Stimulated activated CD8-positive, alpha-beta memory T cell treated with anti-CD3 and anti-CD28 coated beads, Interleukin-15, amount 100 ng/mL, for 24 hours (primary cell): ENCODE results near the gene TARS2.

Experiments used
- DNase-seq: peaks from one replicate; pipeline ENCODE4 v3.0.0-alpha.2; 2020; ENCODE audit warnings: low read depth

TARS2 gene

GRCh38 chr1:150555971-150556865 is 69.0 kb downstream of the TARS2 start:
- DNase-seq: no peak

GRCh38 chr1:150557065-150557600 is 69.9 kb downstream of the TARS2 start:
- DNase-seq: no peak
